Activated T-cell treated with anti-CD3 and anti-CD28 coated beads, Interleukin-2, amount 50 U/mL, for 48 hours (primary cell): ENCODE data around the gene NR2F1-AS1.
"Not testable (repeated sequence)": the region's sequence is repeated elsewhere in the genome, so short reads cannot be mapped to it uniquely, and the experiment has no call there.

ENCODE experiments used
- DNase-seq, 2 experiments: peaks; one replicate each; pipeline ENCODE4 v3.0.0-alpha.2; 2020

Gene NR2F1-AS1

GRCh38 chr5:93427316-93427715, 153.7 kb downstream of the NR2F1-AS1 start:
- DNase-seq: no peak

- DNase-seq: no peak
Measured at GRCh38 chr5:93425096-93425495, 155.9 kb downstream of the NR2F1-AS1 start.

GRCh38 chr5:93423300-93423699, 157.7 kb downstream of the NR2F1-AS1 start:
- DNase-seq: no peak

DNA sequence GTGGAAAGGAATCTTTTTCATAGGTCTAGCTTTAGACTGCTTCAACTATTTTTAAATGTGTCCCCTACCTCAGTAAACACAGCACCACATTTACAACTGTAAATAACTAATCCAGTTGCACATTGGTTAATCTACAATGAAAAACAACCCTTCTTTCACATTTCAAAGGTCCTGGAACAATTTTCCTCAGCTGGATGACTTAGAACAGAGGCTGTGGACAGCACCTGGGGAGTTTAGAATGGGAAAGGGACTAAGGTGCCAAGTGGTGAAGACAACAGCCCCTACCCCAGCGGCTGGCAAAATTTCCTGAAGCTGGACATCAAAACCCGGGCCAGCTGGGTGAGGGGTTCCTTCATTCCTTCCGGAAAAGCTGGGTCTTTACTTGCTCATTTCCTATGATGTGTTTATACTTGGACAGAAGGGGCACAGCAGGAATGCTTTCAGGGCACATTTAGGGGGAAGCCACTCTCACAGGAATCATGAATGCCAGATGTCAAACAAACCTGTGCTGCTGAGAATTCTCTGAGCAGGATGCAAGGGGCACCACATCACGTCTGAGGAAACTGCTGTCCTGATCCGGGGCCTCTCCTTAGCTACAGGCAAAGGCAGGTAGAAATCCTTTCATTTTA, 158.3 kb downstream of the NR2F1-AS1 start:
- no peak for DNase-seq

GRCh38 chr5:93421987-93422401, 159.0 kb downstream of the NR2F1-AS1 start:
- no peak for DNase-seq

DNA sequence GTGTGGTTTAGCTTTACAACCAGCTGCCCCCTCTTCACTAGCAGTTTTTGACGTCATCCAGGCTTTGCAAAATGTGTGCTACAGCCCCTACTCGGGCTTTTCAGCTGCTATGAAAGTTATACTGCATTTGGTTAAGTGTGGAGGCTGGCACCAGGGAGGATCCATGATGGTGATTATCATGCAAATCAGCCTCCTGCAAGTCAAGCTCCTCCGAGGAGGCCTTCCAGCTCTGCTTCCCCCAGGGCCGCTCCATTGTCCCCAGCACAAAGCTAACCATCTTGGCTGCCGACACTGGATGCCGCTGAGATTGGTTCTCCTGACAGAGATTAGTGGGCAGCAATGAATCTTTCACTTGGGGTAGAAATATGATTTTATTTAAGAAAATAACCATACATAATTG, 159.6 kb downstream of the NR2F1-AS1 start:
- no peak for DNase-seq

GRCh38 chr5:93417490-93417889, 163.5 kb downstream of the NR2F1-AS1 start:
- no peak for DNase-seq

DNA sequence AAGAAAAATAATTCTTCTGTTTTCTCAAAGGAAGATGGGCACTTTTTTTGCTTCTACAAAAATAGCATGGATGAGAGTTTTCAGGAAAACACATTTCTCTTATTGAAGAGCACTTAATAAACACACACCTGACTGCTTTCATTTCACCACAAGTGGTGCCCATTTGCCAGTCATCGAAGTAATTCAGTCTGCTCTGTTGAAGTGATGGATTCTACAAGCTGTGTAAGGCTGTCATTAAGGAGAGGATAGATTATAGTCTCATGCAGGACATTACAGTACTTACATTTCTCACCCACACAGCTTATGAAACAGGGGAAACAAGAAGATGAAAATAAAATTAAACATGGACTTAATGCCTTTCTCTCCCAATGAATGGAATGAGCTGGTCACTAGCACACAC, 165.2 kb downstream of the NR2F1-AS1 start:
- no peak for DNase-seq

DNA sequence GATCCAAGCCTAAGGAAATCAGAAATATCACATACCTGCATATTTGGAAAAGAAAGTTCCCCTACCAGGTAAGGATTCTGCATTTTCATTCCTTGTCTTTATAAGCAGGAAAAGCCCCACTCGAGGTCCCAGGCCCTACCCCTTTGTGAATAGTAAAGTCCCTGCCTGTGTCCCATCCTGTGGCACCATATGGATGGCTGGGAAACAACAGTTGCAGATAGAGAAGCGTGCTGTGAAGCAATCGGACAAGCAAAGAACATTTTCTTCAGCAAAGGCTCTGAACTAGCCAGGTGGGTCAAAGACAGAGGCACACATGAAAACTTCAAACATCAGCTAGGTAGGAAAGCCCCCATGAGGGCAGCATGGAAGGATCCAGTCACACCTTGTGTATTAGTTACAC, 169.3 kb downstream of the NR2F1-AS1 start:
- no peak for DNase-seq

DNA sequence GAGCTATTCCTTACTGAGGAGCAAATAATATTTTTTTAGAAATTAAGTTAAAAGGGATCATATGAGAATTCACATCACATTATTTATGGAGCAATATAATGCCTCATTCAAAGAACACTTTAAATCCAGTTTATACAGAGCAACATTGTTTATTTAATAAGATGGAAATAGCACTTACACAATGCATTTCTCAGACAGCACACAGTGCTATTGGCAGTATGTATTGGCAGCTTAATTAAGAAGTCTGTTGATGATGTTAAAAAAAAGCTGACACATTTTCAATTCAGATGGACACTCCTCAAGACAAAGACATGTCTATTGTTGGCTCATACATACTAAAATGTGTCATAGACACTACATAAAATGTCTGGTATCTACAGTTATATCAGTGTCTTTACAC, 171.3 kb downstream of the NR2F1-AS1 start:
- DNase-seq: no peak

GRCh38 chr5:93407454-93407853, 173.6 kb downstream of the NR2F1-AS1 start:
- DNase-seq: no peak

DNA sequence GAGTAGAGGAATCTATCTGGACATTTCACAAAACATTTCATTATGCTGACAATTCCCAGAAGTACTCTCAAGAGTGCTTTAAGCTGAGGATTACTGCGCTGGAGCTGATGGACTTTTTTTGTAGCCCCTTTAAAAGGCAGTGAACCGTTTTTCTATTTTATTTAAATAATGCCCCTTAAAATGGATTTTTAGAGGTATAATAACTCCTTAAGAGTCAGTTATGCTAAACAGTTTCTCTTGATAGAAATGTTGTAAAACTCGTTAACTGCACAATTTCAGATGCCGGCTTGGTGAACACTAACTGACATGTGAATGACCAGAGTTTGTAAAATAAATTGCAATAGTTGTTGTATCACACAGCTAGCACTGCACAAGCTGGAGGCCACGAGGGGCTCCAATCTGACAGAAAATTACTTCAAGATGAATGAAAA, 174.0 kb downstream of the NR2F1-AS1 start:
- no peak for DNase-seq

GRCh38 chr5:93404246-93404645, 176.8 kb downstream of the NR2F1-AS1 start:
- DNase-seq: no peak

- DNase-seq: no peak
Measured at GRCh38 chr5:93403141-93403928, 177.7 kb downstream of the NR2F1-AS1 start.

GRCh38 chr5:93402451-93402850, 178.6 kb downstream of the NR2F1-AS1 start:
- no peak for DNase-seq

DNA sequence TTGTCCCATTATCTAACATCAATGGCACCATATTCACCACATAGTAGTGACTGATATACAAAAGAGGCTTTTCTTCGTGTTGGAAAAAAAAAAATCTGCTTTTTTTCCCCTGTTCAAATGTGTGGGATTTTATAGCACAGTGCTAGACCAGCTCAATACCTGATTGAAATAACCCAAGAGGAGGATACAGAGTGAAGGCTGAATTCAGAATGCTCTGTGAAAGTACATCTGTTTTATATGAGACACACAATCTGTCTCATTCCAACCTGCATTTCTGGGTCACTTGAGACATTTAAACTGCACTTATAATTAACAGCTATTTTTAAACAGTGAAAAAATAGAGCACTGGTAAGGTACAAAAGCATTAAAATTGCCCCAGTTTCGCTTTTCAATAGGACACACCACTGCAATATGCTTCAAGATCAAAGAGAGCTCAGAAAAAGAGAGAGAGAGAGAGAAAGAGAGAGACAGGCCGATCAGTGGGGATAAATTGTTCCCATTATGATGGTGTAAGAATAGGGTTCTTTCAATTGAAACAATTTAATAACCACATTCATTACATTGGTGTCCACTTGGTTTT, 179.3 kb downstream of the NR2F1-AS1 start:
- DNase-seq: no peak

GRCh38 chr5:93399675-93400074, 181.3 kb downstream of the NR2F1-AS1 start:
- no peak for DNase-seq

DNA sequence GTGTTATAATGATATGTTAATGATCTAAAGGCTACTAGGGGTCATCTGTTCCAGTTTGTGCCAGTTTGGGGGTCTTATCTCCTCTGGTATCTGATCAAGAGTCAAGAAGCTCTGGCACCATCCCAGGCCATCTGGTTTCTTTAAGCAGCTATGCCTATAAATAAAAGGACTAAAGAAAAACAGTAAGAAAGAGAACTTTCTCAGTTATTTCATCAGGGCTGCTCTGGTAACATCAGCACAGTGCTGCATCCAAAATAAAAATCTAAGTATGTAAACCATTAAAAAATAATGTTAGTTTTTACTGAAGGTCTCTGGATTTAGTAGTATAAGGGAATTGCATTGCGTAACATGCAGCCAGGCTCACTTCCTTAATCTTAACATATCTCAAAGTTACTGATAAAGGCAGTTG, 185.0 kb downstream of the NR2F1-AS1 start:
- DNase-seq: no peak

DNA sequence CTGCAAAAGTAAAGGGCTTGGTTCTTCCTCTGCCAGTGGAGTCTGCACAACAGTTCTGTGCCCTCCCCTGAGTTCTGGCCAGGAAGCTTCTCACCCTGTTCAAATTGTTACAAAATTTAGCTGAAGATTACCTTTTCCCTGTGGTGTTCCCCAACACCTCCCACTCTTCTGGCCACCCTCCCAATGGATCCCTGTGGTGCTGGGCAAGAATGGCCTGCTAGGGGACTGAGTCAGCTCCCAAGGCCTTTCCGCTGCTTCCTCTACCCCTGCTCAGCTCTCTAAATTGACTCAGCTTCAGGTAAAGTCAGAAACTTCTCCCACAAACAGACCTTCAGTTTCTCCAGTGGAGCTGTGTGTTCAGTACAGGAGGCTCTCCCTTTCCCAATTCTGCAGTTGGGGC, 186.0 kb downstream of the NR2F1-AS1 start:
- no peak for DNase-seq

- no peak for DNase-seq
Measured at GRCh38 chr5:93394301-93394700, 186.7 kb downstream of the NR2F1-AS1 start.

- not testable (repeated sequence) for DNase-seq
Measured at GRCh38 chr5:93391169-93391568, 189.8 kb downstream of the NR2F1-AS1 start.

- no peak for DNase-seq
Measured at GRCh38 chr5:93385655-93386054, 195.4 kb downstream of the NR2F1-AS1 start.

- no peak for DNase-seq
Measured at GRCh38 chr5:93384995-93385394, 196.0 kb downstream of the NR2F1-AS1 start.

- no peak for DNase-seq
Measured at GRCh38 chr5:93384026-93384425, 197.0 kb downstream of the NR2F1-AS1 start.
